ENCODE measurements around the gene DIDO1. TPM values are rescaled to one million over a fixed set of nuclear protein-coding genes. Genes with fewer than 3 reads are reported as not detected.

Gene DIDO1
- total RNA-seq, 1 donor from 2014 or later: 60.5 TPM

DNA sequence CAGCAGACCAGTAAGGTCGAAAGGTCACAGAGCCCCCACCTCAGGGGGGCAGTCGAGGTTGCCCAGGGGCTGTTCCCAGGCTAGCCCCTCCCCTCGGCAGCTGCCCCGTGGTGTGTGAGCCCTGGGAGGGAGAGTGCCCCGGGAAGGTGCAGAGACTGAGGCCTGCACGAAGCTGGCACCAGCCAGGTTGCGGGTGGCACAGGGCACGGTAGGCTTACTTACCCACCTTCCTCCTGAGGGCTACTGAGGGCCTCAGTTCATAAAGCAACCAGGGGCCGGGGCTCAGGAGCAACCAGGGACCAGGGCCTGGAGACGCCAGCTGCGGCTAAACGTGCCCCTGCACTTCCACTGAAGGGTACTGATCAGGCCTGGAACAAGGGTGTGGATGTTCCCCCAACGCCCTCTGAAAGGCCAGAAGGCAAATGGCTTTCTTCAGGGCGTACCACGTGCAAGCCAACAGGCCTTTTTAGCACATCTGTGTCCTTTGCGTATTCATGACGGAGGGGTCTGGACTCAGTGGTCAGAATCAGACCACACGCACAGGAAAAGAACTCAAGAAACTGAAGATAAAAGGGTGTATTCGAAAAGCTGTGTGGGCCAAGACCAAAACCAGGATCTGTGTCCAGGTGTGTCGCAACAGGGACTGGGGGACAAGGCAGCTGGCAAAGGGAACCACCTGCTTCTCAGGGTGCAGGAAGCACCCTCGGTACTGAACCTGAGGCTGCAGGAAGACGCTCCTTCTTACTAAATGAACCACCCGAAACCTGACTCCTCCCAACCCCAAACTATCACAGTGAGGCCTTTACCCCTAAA is 40.2 kb downstream of the DIDO1 start:
- Mint-ChIP-seq H3K27ac (no peak overlapping the region), H3K4me1 (ENCODE audit: low read depth) (peaks cover 5% of the 10 kb centered on the region), H3K27me3 (ENCODE audit: insufficient read depth) (no peaks in the 10 kb centered on the region), H3K36me3 (ENCODE audit: low read depth) (peaks cover 29% of the 10 kb centered on the region), H3K9me3 (no peaks in the 10 kb centered on the region), H3K4me3 (no peak overlapping the region)
- intact Hi-C loops (cut with micrococcal nuclease): no loop called here
- DNase-seq (ENCODE audit: low spot score): no peak

DNA sequence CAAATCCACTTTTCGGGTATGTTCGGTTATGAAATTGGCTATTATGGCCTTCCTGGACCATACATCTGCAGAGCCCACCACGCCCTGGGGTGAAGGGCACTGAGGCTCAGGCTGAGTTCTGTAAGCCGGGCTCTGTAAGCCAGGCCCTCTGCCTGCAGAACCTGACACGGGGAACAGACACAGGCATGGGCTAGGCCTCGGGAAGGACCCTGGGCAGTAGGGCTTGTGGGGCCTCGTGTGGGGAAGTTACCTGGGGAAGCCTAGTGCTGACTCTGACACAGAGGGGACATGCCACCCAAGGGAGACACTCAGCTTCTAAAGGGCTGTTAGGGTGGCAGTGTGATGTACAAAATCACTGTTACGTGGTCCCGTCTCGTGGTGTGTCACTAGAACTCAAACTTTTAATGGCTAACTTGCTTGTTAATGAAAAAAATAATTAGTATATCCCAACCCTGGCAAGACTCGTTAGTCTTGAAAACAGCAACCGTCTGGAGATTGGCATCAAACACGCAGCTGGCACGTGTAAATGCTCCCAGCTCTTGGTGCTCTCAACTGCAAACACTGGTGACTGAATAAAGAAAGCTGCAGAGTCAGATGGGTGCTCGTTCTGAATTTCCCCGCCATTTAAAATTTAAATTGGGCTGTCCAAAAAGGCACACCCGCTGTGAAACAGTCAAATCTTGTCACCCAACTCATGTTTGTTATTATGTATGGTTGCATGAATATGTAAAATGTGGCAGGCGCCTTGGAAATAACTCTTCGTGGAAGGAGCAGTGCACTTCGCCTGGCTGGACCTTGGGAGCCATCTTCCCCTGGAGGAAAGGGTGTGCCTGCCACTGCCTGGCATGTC is 41.0 kb downstream of the DIDO1 start:
- intact Hi-C loops (cut with micrococcal nuclease): no loop called here
- no peaks in the 10 kb centered on the region for H3K9me3 Mint-ChIP-seq
- no peak for DNase-seq (ENCODE audit: low spot score)
- no peaks in the 10 kb centered on the region for H3K27me3 Mint-ChIP-seq (ENCODE audit: insufficient read depth)
- H3K27ac Mint-ChIP-seq: no peak overlapping the region
- H3K4me1 Mint-ChIP-seq (ENCODE audit: low read depth): no peaks in the 10 kb centered on the region
- no peak overlapping the region for H3K4me3 Mint-ChIP-seq
- H3K36me3 Mint-ChIP-seq (ENCODE audit: low read depth): peaks cover 23% of the 10 kb centered on the region

DNA sequence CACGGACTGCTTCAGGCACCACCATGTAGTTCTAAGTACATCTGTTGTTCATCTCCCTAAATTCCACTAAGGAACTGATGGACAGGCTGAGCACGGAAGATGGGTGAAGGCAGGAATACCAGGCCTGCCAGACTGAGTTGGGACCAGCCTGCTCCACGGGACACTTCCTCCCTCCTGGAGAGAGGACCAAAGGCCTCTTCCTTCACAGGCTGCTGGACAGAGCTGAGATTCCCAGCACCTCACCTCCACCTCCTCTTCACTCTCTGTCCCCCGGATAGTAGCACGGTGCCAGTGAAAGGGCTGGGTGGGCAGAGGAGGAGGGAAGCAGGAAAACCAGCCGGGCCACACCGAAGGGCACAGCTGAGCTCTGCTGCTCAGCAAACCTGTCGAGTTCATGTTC is 41.7 kb downstream of the DIDO1 start:
- peaks cover 17% of the 10 kb centered on the region for H3K36me3 Mint-ChIP-seq (ENCODE audit: low read depth)
- H3K4me1 Mint-ChIP-seq (ENCODE audit: low read depth): no peaks in the 10 kb centered on the region
- no peaks in the 10 kb centered on the region for H3K9me3 Mint-ChIP-seq
- H3K27ac Mint-ChIP-seq: no peak overlapping the region
- H3K4me3 Mint-ChIP-seq: no peak overlapping the region
- DNase-seq (ENCODE audit: low spot score): no peak
- no peaks in the 10 kb centered on the region for H3K27me3 Mint-ChIP-seq (ENCODE audit: insufficient read depth)
- intact Hi-C loops (cut with micrococcal nuclease): no loop called here

DNA sequence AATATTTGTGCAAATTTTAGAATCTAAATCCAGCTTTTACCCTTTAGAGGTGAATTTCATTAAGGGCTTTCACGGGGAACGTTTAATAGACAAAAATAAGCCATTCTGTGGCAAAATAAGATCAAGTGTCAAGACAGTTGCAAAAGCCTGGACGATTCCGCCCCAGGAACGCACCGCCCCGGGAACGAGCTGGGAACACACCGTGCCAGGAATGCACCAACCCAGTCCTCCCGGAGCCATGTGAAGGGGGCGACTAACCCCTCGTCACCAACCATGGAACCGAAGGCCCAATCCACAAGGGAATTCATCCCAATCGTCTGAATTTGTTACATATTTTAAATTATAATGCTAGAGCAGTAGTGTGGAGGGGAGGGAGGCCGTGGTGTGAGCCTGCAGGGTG is 43.9 kb downstream of the DIDO1 start:
- no peak for DNase-seq (ENCODE audit: low spot score)
- Mint-ChIP-seq H3K27me3 (ENCODE audit: insufficient read depth) (no peaks in the 10 kb centered on the region), H3K36me3 (ENCODE audit: low read depth) (peaks cover 12% of the 10 kb centered on the region), H3K4me1 (ENCODE audit: low read depth) (no peaks in the 10 kb centered on the region), H3K4me3 (no peak overlapping the region), H3K27ac (no peak overlapping the region), H3K9me3 (no peaks in the 10 kb centered on the region)
- intact Hi-C loops (cut with micrococcal nuclease): no loop called here

- Mint-ChIP-seq H3K4me3 (no peak overlapping the region), H3K36me3 (ENCODE audit: low read depth) (peaks cover 11% of the 10 kb centered on the region), H3K27ac (no peak overlapping the region), H3K27me3 (ENCODE audit: insufficient read depth) (no peaks in the 10 kb centered on the region), H3K9me3 (no peaks in the 10 kb centered on the region), H3K4me1 (ENCODE audit: low read depth) (no peaks in the 10 kb centered on the region)
- no peak for DNase-seq (ENCODE audit: low spot score)
- intact Hi-C loops (cut with micrococcal nuclease): no loop called here
Observed at GRCh38 chr20:62881662-62882395, 44.5 kb downstream of the DIDO1 start.

GRCh38 chr20:62880935-62881661 is 45.2 kb downstream of the DIDO1 start:
- no peak overlapping the region for H3K27ac Mint-ChIP-seq

DNA sequence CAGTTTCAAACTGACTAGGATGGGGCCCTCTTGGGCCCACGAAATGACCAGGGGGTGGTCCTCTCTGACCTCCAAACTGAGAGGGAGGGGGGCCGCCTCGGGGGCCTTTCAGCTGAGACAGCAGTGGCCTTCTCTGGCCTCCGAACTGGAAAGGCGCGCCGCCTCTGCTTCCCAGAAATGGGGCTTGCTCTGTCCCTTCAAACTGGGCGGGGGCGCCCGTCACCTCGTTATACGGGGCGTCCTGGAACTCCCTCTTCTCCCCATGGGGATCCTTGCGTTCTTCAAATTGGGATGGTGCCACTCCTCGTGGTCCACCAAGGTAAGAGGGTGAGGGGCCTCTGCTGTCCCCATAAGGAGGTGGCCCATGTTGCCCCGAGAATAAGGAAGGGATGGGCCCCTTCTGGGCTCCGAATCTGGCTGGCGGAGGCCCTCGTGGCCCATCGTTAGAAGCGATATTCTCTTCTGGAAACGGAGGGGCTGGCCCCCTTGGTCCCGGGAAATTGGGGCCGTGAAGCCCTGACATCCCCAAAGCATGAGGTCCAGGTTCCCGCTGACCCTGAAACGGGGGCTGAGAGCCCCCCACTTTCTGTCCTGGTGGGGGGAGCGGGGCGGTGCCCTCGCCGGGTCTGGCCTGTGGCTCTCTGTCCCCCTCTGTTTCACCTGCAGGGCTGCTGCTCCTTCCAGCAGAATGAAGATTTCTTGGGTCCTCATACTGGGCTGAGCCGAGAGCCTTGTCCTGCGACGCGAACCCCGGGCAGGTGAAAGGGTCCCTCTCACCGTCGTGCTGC is 46.0 kb downstream of the DIDO1 start:
- H3K4me3 Mint-ChIP-seq: no peak overlapping the region
- peaks cover 7% of the 10 kb centered on the region for H3K36me3 Mint-ChIP-seq (ENCODE audit: low read depth)
- H3K27me3 Mint-ChIP-seq (ENCODE audit: insufficient read depth): no peaks in the 10 kb centered on the region
- intact Hi-C loops (cut with micrococcal nuclease): no loop called here
- no peak for DNase-seq (ENCODE audit: low spot score)
- H3K9me3 Mint-ChIP-seq: no peaks in the 10 kb centered on the region
- H3K27ac Mint-ChIP-seq: no peak overlapping the region
- H3K4me1 Mint-ChIP-seq (ENCODE audit: low read depth): no peaks in the 10 kb centered on the region

More at GRCh38 chr20:62880935-62881661, 45.2 kb downstream of the DIDO1 start:
- Mint-ChIP-seq H3K9me3 (no peaks in the 10 kb centered on the region), H3K27me3 (ENCODE audit: insufficient read depth) (no peaks in the 10 kb centered on the region), H3K4me3 (no peak overlapping the region), H3K4me1 (ENCODE audit: low read depth) (no peaks in the 10 kb centered on the region), H3K36me3 (ENCODE audit: low read depth) (peaks cover 7% of the 10 kb centered on the region)
- no peak for DNase-seq (ENCODE audit: low spot score)
- intact Hi-C loops (cut with micrococcal nuclease): no loop called here

DNA sequence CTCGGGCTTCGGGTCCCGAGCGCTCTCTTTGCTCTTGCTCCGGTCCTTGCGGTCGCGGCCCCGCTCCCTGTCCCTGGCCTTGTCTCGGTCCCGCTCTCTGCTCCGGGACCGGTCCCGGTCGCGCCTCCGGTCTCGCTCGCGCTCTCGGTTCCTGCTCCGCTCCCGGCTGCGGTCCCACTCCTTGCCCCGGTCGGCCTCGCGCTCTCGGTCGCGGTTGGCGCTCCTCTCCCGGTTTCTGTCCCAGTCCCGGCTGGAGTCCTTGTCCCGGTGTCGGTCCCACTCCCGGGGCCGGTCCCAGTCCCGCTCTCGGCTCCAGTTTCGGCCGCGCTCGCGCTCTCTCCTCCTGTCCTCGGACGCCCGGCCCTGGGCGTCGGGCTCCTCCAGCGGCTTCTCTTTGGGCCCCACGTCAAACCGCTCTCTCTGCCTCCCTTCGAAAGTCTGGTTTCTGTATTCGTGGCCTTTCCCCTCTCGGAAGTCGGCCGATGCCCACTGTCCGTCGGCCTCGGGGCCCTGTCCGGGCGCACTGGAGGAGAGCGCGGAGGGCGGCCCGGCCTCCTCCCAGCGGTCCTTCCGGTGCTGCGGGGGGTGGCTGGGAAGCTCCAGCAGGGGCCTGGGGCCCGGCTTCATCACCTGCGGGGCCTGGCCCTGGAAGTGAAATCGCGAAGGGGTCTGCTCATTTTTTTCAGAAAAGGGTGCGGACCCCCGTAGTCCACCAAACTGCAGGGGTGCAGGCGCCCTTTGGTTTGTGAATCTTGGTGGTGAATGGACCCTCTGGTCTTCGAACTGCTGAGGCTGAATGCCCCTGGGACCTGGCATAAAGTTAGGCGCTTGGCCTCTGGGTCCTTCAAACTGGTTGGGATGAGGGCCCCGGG is 46.8 kb downstream of the DIDO1 start:
- Mint-ChIP-seq H3K36me3 (ENCODE audit: low read depth) (peaks cover 7% of the 10 kb centered on the region), H3K4me3 (no peak overlapping the region), H3K4me1 (ENCODE audit: low read depth) (peaks cover 2% of the 10 kb centered on the region), H3K9me3 (no peaks in the 10 kb centered on the region), H3K27me3 (ENCODE audit: insufficient read depth) (no peaks in the 10 kb centered on the region), H3K27ac (no peak overlapping the region)
- intact Hi-C loops (cut with micrococcal nuclease): no loop called here
- DNase-seq (ENCODE audit: low spot score): no peak

DNA sequence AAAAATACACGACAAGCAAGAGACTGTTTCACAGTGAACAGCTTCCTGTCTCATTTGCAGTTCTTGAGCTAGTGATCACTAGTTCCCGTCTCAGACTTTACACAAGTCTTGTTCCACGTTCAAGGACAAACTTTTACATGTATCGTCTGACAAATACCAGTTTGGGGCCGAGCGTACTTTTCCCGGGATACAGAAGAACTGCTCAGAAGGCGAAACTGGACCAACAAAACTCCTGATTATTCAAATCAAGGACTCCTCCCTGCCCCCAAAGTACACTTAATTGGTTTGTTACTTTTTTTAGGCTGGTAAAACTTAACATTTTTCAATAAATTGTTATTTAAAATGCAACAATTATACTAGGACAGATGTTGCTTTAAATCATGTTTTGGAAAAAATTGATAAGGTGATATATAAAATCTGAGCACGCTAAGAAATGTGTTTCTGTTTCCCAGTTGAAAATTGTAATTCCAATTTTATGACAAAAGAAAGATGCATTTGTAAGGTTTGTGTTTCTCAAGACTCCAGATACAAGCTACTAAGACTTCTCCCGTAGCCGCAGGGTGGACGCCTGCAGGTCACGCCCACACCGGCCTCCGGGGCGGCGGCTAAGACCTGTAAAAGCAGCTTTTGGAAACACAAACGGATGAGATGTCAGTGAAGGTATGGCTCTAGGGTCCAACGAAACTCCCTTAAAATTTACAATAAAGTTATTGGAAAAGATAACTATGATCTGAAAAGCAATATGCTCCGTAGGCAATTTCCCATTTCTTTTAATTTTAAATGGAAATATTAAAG is 47.9 kb downstream of the DIDO1 start:
- H3K9me3 Mint-ChIP-seq: no peaks in the 10 kb centered on the region
- no peak for DNase-seq (ENCODE audit: low spot score)
- intact Hi-C loops (cut with micrococcal nuclease): no loop called here
- H3K4me1 Mint-ChIP-seq (ENCODE audit: low read depth): peaks cover 9% of the 10 kb centered on the region
- no peak overlapping the region for H3K4me3 Mint-ChIP-seq
- no peak overlapping the region for H3K27ac Mint-ChIP-seq
- no peaks in the 10 kb centered on the region for H3K27me3 Mint-ChIP-seq (ENCODE audit: insufficient read depth)
- H3K36me3 Mint-ChIP-seq (ENCODE audit: low read depth): peaks cover 7% of the 10 kb centered on the region

DNA sequence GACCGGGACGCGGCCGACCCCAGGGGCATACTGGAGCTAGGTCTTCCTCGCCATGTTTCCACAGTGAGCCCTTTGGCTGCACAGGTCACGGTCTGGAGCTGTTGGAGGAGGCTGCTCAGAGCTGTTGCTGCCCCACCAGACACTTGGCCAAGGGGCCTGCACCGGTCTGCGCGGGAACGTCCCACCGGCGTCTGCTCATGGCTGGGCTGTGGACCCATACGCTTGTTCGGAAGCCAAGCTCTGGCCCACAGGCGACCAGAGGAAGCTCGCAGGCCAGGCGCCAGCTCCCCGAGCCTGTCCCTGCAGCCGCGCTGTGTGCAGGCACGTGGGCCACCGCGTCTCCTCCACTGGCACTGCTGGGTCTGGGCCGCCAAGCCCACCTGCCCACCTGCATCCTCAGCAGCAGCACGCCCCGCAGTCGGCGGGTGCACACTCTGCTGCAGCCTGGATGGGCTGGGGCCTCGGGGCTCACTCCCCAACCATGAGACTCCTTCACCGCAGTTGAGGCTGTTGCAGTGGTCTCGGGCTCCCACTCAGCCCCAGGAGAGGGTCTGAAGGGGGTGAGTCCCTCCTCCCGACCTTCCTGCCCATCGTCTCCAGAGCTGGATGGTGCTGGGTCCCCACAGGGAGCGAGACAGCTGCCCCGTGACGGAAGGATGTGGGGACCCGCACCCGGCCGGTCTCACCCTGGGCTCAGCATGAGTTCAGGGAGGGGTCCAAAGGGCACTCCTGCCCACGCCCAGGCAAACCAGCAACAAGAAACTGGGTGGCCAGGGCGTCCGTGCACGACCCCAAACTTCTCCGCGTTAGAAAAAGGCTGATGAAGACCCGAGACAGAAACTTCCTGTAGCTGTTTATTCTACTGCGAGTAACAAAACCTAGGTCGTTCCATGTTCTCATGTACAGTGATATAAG is 49.1 kb downstream of the DIDO1 start:
- H3K36me3 Mint-ChIP-seq (ENCODE audit: low read depth): peaks cover 7% of the 10 kb centered on the region
- peaks cover 9% of the 10 kb centered on the region for H3K4me1 Mint-ChIP-seq (ENCODE audit: low read depth)
- H3K27ac Mint-ChIP-seq: no peak overlapping the region
- no peak for DNase-seq (ENCODE audit: low spot score)
- H3K27me3 Mint-ChIP-seq (ENCODE audit: insufficient read depth): peaks cover 3% of the 10 kb centered on the region
- no peak overlapping the region for H3K4me3 Mint-ChIP-seq
- intact Hi-C loops (cut with micrococcal nuclease): no loop called here
- no peaks in the 10 kb centered on the region for H3K9me3 Mint-ChIP-seq
